ENCODE measurements around the gene UBQLN1. TPM values are rescaled to one million over a fixed set of nuclear protein-coding genes. Genes with fewer than 3 reads are reported as not detected.
A peak's percentile ranks its signal among the peaks of the same experiment; 100 is the strongest.

UBQLN1 gene
- total and polyA plus RNA-seq, 7 experiments from 2014 or later = 71.8 to 139 (median 111) TPM

- H3K4me1 Mint-ChIP-seq = peaks cover 0 to 6% (median 0%) of the 10 kb centered on the region in 7 donors
- ChIA-PET CTCF (interaction anchor here (0.7 to 4.1 kb wide), 9 partner anchors 10 to 315 kb away, joined by 4 to 34 read pairs (median 7); partner anchors contain the start of genes IDNK and UBQLN1), POLR2A (interaction anchor here (1.8 kb wide), 1 partner anchor 26 kb away, joined by 7 read pairs; the partner anchor contains the start of gene IDNK)
- Histone ChIP-seq H3K9me3 (ENCODE audit: control insufficient read depth in 2 of 3, low read length in 3 of 3) (no peaks in the 10 kb centered on the region), H3K27me3 (ENCODE audit: control insufficient read depth in 2 of 2, insufficient read depth in 2 of 2, low read length in 2 of 2) (no peaks in the 10 kb centered on the region), H3K4me1 (ENCODE audit: control insufficient read depth in 2 of 2, insufficient read depth in 2 of 2, low read length in 2 of 2) (no peaks in the 10 kb centered on the region), H3K4me3 (ENCODE audit: low read length) (no peak overlapping the region), H3K27ac (ENCODE audit: low read depth, low read length) (no peak overlapping the region), H3K36me3 (ENCODE audit: control insufficient read depth in 2 of 3, insufficient read depth in 3 of 3, low read length in 3 of 3) (peaks cover 0 to 29% (median 6%) of the 10 kb centered on the region in 3 experiments)
- peak overlapping the region in 4 of 9 donors; percentile 22 to 80 (median 38) for H3K27ac Mint-ChIP-seq
- no peak for ATAC-seq
- H3K4me3 Mint-ChIP-seq = no peak overlapping the region
- intact Hi-C loops (cut with micrococcal nuclease) = loop anchor here (1.0 to 2.0 kb wide), 6 partner anchors 26 to 319 kb away; partner anchors contain the start of gene IDNK (in 1 of the 2)
- DNase-seq = no peak
- H3K9me3 Mint-ChIP-seq = no peaks in the 10 kb centered on the region
- peaks cover 9 to 32% (median 21%) of the 10 kb centered on the region in 5 donors for H3K36me3 Mint-ChIP-seq
- H3K27me3 Mint-ChIP-seq = no peaks in the 10 kb centered on the region
These were observed 58.2 kb downstream of the UBQLN1 start for GRCh38 chr9:83649515-83649914.

GRCh38 chr9:83649080-83649479 lies 58.7 kb downstream of the UBQLN1 start:
- H3K27ac ChIP-seq (ENCODE audit: low read depth, low read length) = no peak overlapping the region
- Mint-ChIP-seq H3K27me3 (no peaks in the 10 kb centered on the region), H3K36me3 (peaks cover 7 to 28% (median 18%) of the 10 kb centered on the region in 5 donors), H3K9me3 (no peaks in the 10 kb centered on the region), H3K27ac (peak overlapping the region in 4 of 9 donors; percentile 0 to 59 (median 34)), H3K4me3 (no peak overlapping the region), H3K4me1 (peaks cover 0 to 6% (median 0%) of the 10 kb centered on the region in 7 donors)
- ChIA-PET POLR2A (interaction anchor here (1.8 kb wide), 1 partner anchor 25 kb away, joined by 7 read pairs; the partner anchor contains the start of gene IDNK), CTCF (interaction anchor here (1.0 to 4.1 kb wide), 8 partner anchors 9 to 315 kb away, joined by 5 to 34 read pairs (median 7); partner anchors contain the start of genes IDNK and UBQLN1)
- peak; percentile 91 for ATAC-seq
- H3K9me3 ChIP-seq (ENCODE audit: control insufficient read depth in 2 of 3, low read length in 3 of 3) = no peaks in the 10 kb centered on the region
- no peak overlapping the region for H3K4me3 ChIP-seq (ENCODE audit: low read length)
- intact Hi-C loops (cut with micrococcal nuclease) = loop anchor here (1.0 to 2.0 kb wide), 6 partner anchors 26 to 319 kb away; partner anchors contain the start of gene IDNK (in 1 of the 2)
- H3K27me3 ChIP-seq (ENCODE audit: control insufficient read depth in 2 of 2, insufficient read depth in 2 of 2, low read length in 2 of 2) = no peaks in the 10 kb centered on the region
- peak; percentile 59 to 79 (median 68) for DNase-seq
- H3K36me3 ChIP-seq (ENCODE audit: control insufficient read depth in 2 of 3, insufficient read depth in 3 of 3, low read length in 3 of 3) = peaks cover 0 to 25% (median 6%) of the 10 kb centered on the region in 3 experiments
- H3K4me1 ChIP-seq (ENCODE audit: control insufficient read depth in 2 of 2, insufficient read depth in 2 of 2, low read length in 2 of 2) = no peaks in the 10 kb centered on the region

- peaks cover 0 to 5% (median 0%) of the 10 kb centered on the region in 7 donors for H3K4me1 Mint-ChIP-seq
- DNase-seq (no peak), ATAC-seq (no peak)
- H3K9me3 Mint-ChIP-seq = no peaks in the 10 kb centered on the region
- H3K36me3 Mint-ChIP-seq = peaks cover 0 to 16% (median 8%) of the 10 kb centered on the region in 5 donors
- no peak overlapping the region for H3K4me3 Mint-ChIP-seq
- H3K27me3 Mint-ChIP-seq = no peaks in the 10 kb centered on the region
- H3K4me1 ChIP-seq (ENCODE audit: control insufficient read depth in 2 of 2, insufficient read depth in 2 of 2, low read length in 2 of 2) = no peaks in the 10 kb centered on the region
- H3K4me3 ChIP-seq (ENCODE audit: low read length) = no peak overlapping the region
- H3K9me3 ChIP-seq (ENCODE audit: control insufficient read depth in 2 of 3, low read length in 3 of 3) = no peaks in the 10 kb centered on the region
- H3K27me3 ChIP-seq (ENCODE audit: control insufficient read depth in 2 of 2, insufficient read depth in 2 of 2, low read length in 2 of 2) = no peaks in the 10 kb centered on the region
- CTCF ChIA-PET = interaction anchor here (1.1 to 4.1 kb wide), 2 partner anchors 25 to 26 kb away, joined by 4 to 34 read pairs; no protein-coding TSS in a partner anchor
- peaks cover 0 to 11% (median 0%) of the 10 kb centered on the region in 3 experiments for H3K36me3 ChIP-seq (ENCODE audit: control insufficient read depth in 2 of 3, insufficient read depth in 3 of 3, low read length in 3 of 3)
- POLR2A ChIA-PET = interaction anchor here (1.3 kb wide), 1 partner anchor 22 kb away, joined by 6 read pairs; no protein-coding TSS in a partner anchor
- H3K27ac Mint-ChIP-seq = peak overlapping the region in 1 of 9 donors; percentile 18
- intact Hi-C loops (cut with micrococcal nuclease) = no loop called here
- no peak overlapping the region for H3K27ac ChIP-seq (ENCODE audit: low read depth, low read length)
These were observed 61.1 kb downstream of the UBQLN1 start for GRCh38 chr9:83646500-83647239.

GRCh38 chr9:83642793-83643192 lies 65.0 kb downstream of the UBQLN1 start:
- H3K4me3 ChIP-seq (ENCODE audit: low read length) = no peak overlapping the region
- ATAC-seq = no peak
- H3K27ac ChIP-seq (ENCODE audit: low read depth, low read length) = no peak overlapping the region
- Mint-ChIP-seq H3K4me3 (no peak overlapping the region), H3K27ac (peak overlapping the region in 3 of 9 donors; percentile 27 to 34 (median 34)), H3K27me3 (no peaks in the 10 kb centered on the region), H3K4me1 (peaks cover 0 to 5% (median 0%) of the 10 kb centered on the region in 7 donors), H3K9me3 (no peaks in the 10 kb centered on the region), H3K36me3 (peaks cover 0 to 6% (median 0%) of the 10 kb centered on the region in 5 donors)
- no peaks in the 10 kb centered on the region for H3K27me3 ChIP-seq (ENCODE audit: control insufficient read depth in 2 of 2, insufficient read depth in 2 of 2, low read length in 2 of 2)
- ChIA-PET POLR2A (no interaction called here), CTCF (no interaction called here)
- no peaks in the 10 kb centered on the region for H3K4me1 ChIP-seq (ENCODE audit: control insufficient read depth in 2 of 2, insufficient read depth in 2 of 2, low read length in 2 of 2)
- no peaks in the 10 kb centered on the region for H3K9me3 ChIP-seq (ENCODE audit: control insufficient read depth in 2 of 3, low read length in 3 of 3)
- DNase-seq = no peak
- intact Hi-C loops (cut with micrococcal nuclease) = no loop called here
- H3K36me3 ChIP-seq (ENCODE audit: control insufficient read depth in 2 of 3, insufficient read depth in 3 of 3, low read length in 3 of 3) = peaks cover 0 to 6% (median 0%) of the 10 kb centered on the region in 3 experiments

GRCh38 chr9:83639266-83639665 lies 68.5 kb downstream of the UBQLN1 start:
- Histone ChIP-seq H3K4me3 (ENCODE audit: low read length) (no peak overlapping the region), H3K36me3 (ENCODE audit: control insufficient read depth in 2 of 3, insufficient read depth in 3 of 3, low read length in 3 of 3) (no peaks in the 10 kb centered on the region), H3K27me3 (ENCODE audit: control insufficient read depth in 2 of 2, insufficient read depth in 2 of 2, low read length in 2 of 2) (no peaks in the 10 kb centered on the region), H3K4me1 (ENCODE audit: control insufficient read depth in 2 of 2, insufficient read depth in 2 of 2, low read length in 2 of 2) (no peaks in the 10 kb centered on the region), H3K27ac (ENCODE audit: low read depth, low read length) (no peak overlapping the region), H3K9me3 (ENCODE audit: control insufficient read depth in 2 of 3, low read length in 3 of 3) (no peaks in the 10 kb centered on the region)
- Mint-ChIP-seq H3K4me3 (no peak overlapping the region), H3K27ac (peak overlapping the region in 1 of 9 donors; percentile 20), H3K9me3 (no peaks in the 10 kb centered on the region), H3K36me3 (peaks cover 0 to 10% (median 0%) of the 10 kb centered on the region in 5 donors), H3K4me1 (peaks cover 0 to 4% (median 0%) of the 10 kb centered on the region in 7 donors), H3K27me3 (no peaks in the 10 kb centered on the region)
- DNase-seq (no peak), ATAC-seq (no peak)
- CTCF ChIA-PET = interaction anchor here (1.5 kb wide), 1 partner anchor 10 kb away, joined by 5 read pairs; no protein-coding TSS in a partner anchor
- POLR2A ChIA-PET = interaction anchor here (1.3 kb wide), 1 partner anchor 13 kb away, joined by 3 read pairs; no protein-coding TSS in a partner anchor
- intact Hi-C loops (cut with micrococcal nuclease) = no loop called here

- H3K36me3 ChIP-seq (ENCODE audit: control insufficient read depth in 2 of 3, insufficient read depth in 3 of 3, low read length in 3 of 3) = no peaks in the 10 kb centered on the region
- Mint-ChIP-seq H3K4me3 (no peak overlapping the region), H3K9me3 (no peaks in the 10 kb centered on the region), H3K27me3 (no peaks in the 10 kb centered on the region), H3K36me3 (peaks cover 0 to 8% (median 0%) of the 10 kb centered on the region in 5 donors), H3K4me1 (peaks cover 0 to 3% (median 0%) of the 10 kb centered on the region in 7 donors), H3K27ac (peak overlapping the region in 1 of 9 donors; percentile 43)
- no peaks in the 10 kb centered on the region for H3K4me1 ChIP-seq (ENCODE audit: control insufficient read depth in 2 of 2, insufficient read depth in 2 of 2, low read length in 2 of 2)
- H3K4me3 ChIP-seq (ENCODE audit: low read length) = no peak overlapping the region
- CTCF ChIA-PET = interaction anchor here (2.3 kb wide), 1 partner anchor 12 kb away, joined by 10 read pairs; no protein-coding TSS in a partner anchor
- no peak for DNase-seq
- no peaks in the 10 kb centered on the region for H3K27me3 ChIP-seq (ENCODE audit: control insufficient read depth in 2 of 2, insufficient read depth in 2 of 2, low read length in 2 of 2)
- POLR2A ChIA-PET = interaction anchor here (2.1 kb wide), 1 partner anchor 13 kb away, joined by 7 read pairs; no protein-coding TSS in a partner anchor
- no peak for ATAC-seq
- H3K9me3 ChIP-seq (ENCODE audit: control insufficient read depth in 2 of 3, low read length in 3 of 3) = no peaks in the 10 kb centered on the region
- no peak overlapping the region for H3K27ac ChIP-seq (ENCODE audit: low read depth, low read length)
- intact Hi-C loops (cut with micrococcal nuclease) = no loop called here
These were observed 70.4 kb downstream of the UBQLN1 start for GRCh38 chr9:83637389-83637788.

All from naive thymus-derived CD4-positive, alpha-beta T cell (primary cell).